ENCODE results near the gene WDTC1. TPM values are rescaled to one million over a fixed set of nuclear protein-coding genes. Genes with fewer than 3 reads are reported as not detected.
"Not testable (repeated sequence)": the region's sequence is repeated elsewhere in the genome, so short reads cannot be mapped to it uniquely, and the experiment has no call there.

Gene WDTC1
- total and polyA plus RNA-seq, 2 donors (not counting 1 experiment from before 2014, with no cell fraction given): 32.5 to 69.1 TPM

DNA sequence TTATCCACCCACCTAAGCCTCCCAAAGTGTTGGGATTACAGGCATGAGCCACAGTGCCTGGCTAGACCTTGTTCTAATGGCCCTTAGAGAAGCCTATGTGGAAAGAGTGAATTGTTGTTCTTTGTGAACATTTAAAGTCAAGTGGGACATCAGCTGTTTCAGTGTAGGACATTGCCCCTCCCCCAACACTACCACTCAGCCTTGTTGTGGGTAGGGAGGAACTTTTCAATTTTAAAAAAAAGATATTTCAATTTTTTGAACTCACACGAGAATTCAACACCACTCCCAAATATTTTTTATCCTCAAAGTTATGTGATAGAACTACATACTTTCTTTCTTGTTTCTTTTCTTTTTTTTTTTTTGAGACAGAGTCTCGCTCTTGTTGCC is 50.8 kb downstream of the WDTC1 start:
- no peak for ATAC-seq (ENCODE audit: low read depth)
- CTCF ChIA-PET: interaction anchor here (0.6 to 9.5 kb wide), 15 partner anchors 10 to 525 kb away, joined by 3 to 343 read pairs (median 4); no protein-coding TSS in a partner anchor
- no peak for DNase-seq
- no peaks in the 10 kb centered on the region for H3K9me3 Mint-ChIP-seq (ENCODE audit: insufficient read depth)
- H3K4me1 Mint-ChIP-seq: peaks cover 12% of the 10 kb centered on the region
- peaks cover 5 to 33% of the 10 kb centered on the region in 2 experiments for H3K36me3 ChIP-seq (replicated peaks in 1 of 2; ENCODE audit: control extremely low read depth in 1 of 2, control insufficient read depth in 1 of 2, extremely low read depth in 1 of 2, insufficient read depth in 2 of 2, low read length in 1 of 2)
- H3K4me2 ChIP-seq (replicated peaks; ENCODE audit: low read depth, low read length, poor library complexity, severe bottlenecking): no peak overlapping the region
- peaks cover 0 to 9% of the 10 kb centered on the region in 2 donors for H3K4me1 ChIP-seq (ENCODE audit: control insufficient read depth in 2 of 2, insufficient read depth in 2 of 2, low read length in 2 of 2)
- no peak overlapping the region for H3K9ac ChIP-seq (ENCODE audit: low read length)
- no peaks in the 10 kb centered on the region for H4K20me1 ChIP-seq (ENCODE audit: control insufficient read depth, insufficient read depth, low read length, poor library complexity, severe bottlenecking)
- H3K4me3 ChIP-seq (ENCODE audit: control extremely low read depth in 1 of 5, extremely low read depth in 1 of 5, insufficient read depth in 1 of 5, low read depth in 2 of 5, low read length in 4 of 5): no peak overlapping the region
- POLR2A ChIA-PET: interaction anchor here (0.7 to 1.9 kb wide), 3 partner anchors 163 to 862 kb away, joined by 4 to 9 read pairs (median 5); no protein-coding TSS in a partner anchor
- H3K27me3 ChIP-seq (replicated peaks in 1 of 4; ENCODE audit: control extremely low read depth in 1 of 4, control insufficient read depth in 3 of 4, insufficient read depth in 4 of 4, low read length in 3 of 4): no peaks in the 10 kb centered on the region
- intact Hi-C loops (cut with micrococcal nuclease): loop anchor here (2.0 kb wide), 1 partner anchor 50 kb away; the partner anchor contains the start of gene WDTC1
- no peaks in the 10 kb centered on the region for H3K9me3 ChIP-seq (ENCODE audit: control extremely low read depth in 1 of 3, control insufficient read depth in 2 of 3, insufficient read depth in 1 of 3, low read length in 2 of 3)
- no peak overlapping the region for H3K27ac Mint-ChIP-seq
- no peak overlapping the region for H2AFZ ChIP-seq (ENCODE audit: insufficient read depth, low read depth, low read length, poor library complexity, severe bottlenecking)
- no peaks in the 10 kb centered on the region for H3K27me3 Mint-ChIP-seq
- no peak for TF ChIP-seq CTCF (IDR thresholded peaks at IDR 0.05)
- TF ChIP-seq EZH2 (IDR thresholded peaks at IDR 0.05; ENCODE audit: borderline replicate concordance, insufficient read depth, low read depth, low read length, poor library complexity, severe bottlenecking): no peak
- no peak overlapping the region for H3K27ac ChIP-seq (ENCODE audit: low read length in 2 of 2)
- no peak overlapping the region for H3K4me3 Mint-ChIP-seq
- H3K79me2 ChIP-seq (ENCODE audit: control insufficient read depth, insufficient read depth, low read length): peaks cover 6% of the 10 kb centered on the region
- WGBS (ENCODE audit: insufficient coverage): no CpG with 5 or more reads among the region's 2 CpGs

DNA sequence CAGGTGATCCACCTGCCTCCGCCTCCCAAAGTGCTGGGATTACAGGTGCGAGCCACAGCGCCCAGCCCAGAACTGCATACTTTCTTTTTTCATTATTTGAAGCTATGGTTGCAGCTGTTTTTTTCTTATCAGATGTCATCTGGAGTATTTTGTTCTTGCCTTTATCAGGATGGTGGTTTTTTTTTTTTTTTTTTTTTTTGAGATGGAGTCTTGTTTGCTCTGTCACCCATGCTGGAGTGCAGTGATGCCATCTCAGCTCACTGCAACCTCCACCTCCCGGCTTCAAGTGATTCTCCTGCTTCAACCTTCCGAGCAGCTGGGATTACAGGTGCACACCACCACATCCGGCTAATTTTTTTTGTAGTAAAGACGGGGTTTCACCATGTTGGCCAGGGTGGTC is 51.4 kb downstream of the WDTC1 start:
- H2AFZ ChIP-seq (ENCODE audit: insufficient read depth, low read depth, low read length, poor library complexity, severe bottlenecking): not testable (repeated sequence)

GRCh38 chr1:27289125-27289524 is 54.7 kb downstream of the WDTC1 start:
- WGBS (ENCODE audit: insufficient coverage): 98% methylated on average over 13 of the region's 29 CpGs
- H3K4me1 Mint-ChIP-seq; H2AFZ ChIP-seq (ENCODE audit: insufficient read depth, low read depth, low read length, poor library complexity, severe bottlenecking); DNase-seq; H3K27me3 ChIP-seq (replicated peaks in 1 of 4; ENCODE audit: control extremely low read depth in 1 of 4, control insufficient read depth in 3 of 4, insufficient read depth in 4 of 4, low read length in 3 of 4); H3K9ac ChIP-seq (ENCODE audit: low read length); H3K27ac ChIP-seq (ENCODE audit: low read length in 2 of 2); H3K27ac Mint-ChIP-seq; H3K4me3 Mint-ChIP-seq; H3K9me3 Mint-ChIP-seq (ENCODE audit: insufficient read depth); intact Hi-C loops (cut with micrococcal nuclease); H3K9me3 ChIP-seq (ENCODE audit: control extremely low read depth in 1 of 3, control insufficient read depth in 2 of 3, insufficient read depth in 1 of 3, low read length in 2 of 3); CTCF ChIA-PET; POLR2A ChIA-PET; H3K27me3 Mint-ChIP-seq; H4K20me1 ChIP-seq (ENCODE audit: control insufficient read depth, insufficient read depth, low read length, poor library complexity, severe bottlenecking); H3K79me2 ChIP-seq (ENCODE audit: control insufficient read depth, insufficient read depth, low read length); H3K4me3 ChIP-seq (ENCODE audit: control extremely low read depth in 1 of 5, extremely low read depth in 1 of 5, insufficient read depth in 1 of 5, low read depth in 2 of 5, low read length in 4 of 5); H3K4me1 ChIP-seq (ENCODE audit: control insufficient read depth in 2 of 2, insufficient read depth in 2 of 2, low read length in 2 of 2); H3K4me2 ChIP-seq (replicated peaks; ENCODE audit: low read depth, low read length, poor library complexity, severe bottlenecking); ATAC-seq (ENCODE audit: low read depth): not testable (repeated sequence)
- peaks cover 9 to 51% of the 10 kb centered on the region in 2 experiments for H3K36me3 ChIP-seq (replicated peaks in 1 of 2; ENCODE audit: control extremely low read depth in 1 of 2, control insufficient read depth in 1 of 2, extremely low read depth in 1 of 2, insufficient read depth in 2 of 2, low read length in 1 of 2)

More for the DNA sequence above, 51.4 kb downstream of the WDTC1 start:
- not testable (repeated sequence) for DNase-seq; H3K4me2 ChIP-seq (replicated peaks; ENCODE audit: low read depth, low read length, poor library complexity, severe bottlenecking); H3K27me3 ChIP-seq (replicated peaks in 1 of 4; ENCODE audit: control extremely low read depth in 1 of 4, control insufficient read depth in 3 of 4, insufficient read depth in 4 of 4, low read length in 3 of 4); ATAC-seq (ENCODE audit: low read depth); H3K27ac ChIP-seq (ENCODE audit: low read length in 2 of 2); H3K4me3 Mint-ChIP-seq; H3K79me2 ChIP-seq (ENCODE audit: control insufficient read depth, insufficient read depth, low read length); H3K27me3 Mint-ChIP-seq; H4K20me1 ChIP-seq (ENCODE audit: control insufficient read depth, insufficient read depth, low read length, poor library complexity, severe bottlenecking); H3K9me3 Mint-ChIP-seq (ENCODE audit: insufficient read depth); H3K9me3 ChIP-seq (ENCODE audit: control extremely low read depth in 1 of 3, control insufficient read depth in 2 of 3, insufficient read depth in 1 of 3, low read length in 2 of 3); H3K4me3 ChIP-seq (ENCODE audit: control extremely low read depth in 1 of 5, extremely low read depth in 1 of 5, insufficient read depth in 1 of 5, low read depth in 2 of 5, low read length in 4 of 5); H3K9ac ChIP-seq (ENCODE audit: low read length); H3K27ac Mint-ChIP-seq; H3K4me1 ChIP-seq (ENCODE audit: control insufficient read depth in 2 of 2, insufficient read depth in 2 of 2, low read length in 2 of 2)
- peaks cover 8 to 38% of the 10 kb centered on the region in 2 experiments for H3K36me3 ChIP-seq (replicated peaks in 1 of 2; ENCODE audit: control extremely low read depth in 1 of 2, control insufficient read depth in 1 of 2, extremely low read depth in 1 of 2, insufficient read depth in 2 of 2, low read length in 1 of 2)
- 100% methylated on average over 4 of the region's 7 CpGs for WGBS (ENCODE audit: insufficient coverage)
- ChIA-PET POLR2A (interaction anchor here (0.7 kb wide), 2 partner anchors 183 to 863 kb away, joined by 9 to 13 read pairs; no protein-coding TSS in a partner anchor), CTCF (interaction anchor here (0.5 to 9.5 kb wide), 16 partner anchors 9 to 525 kb away, joined by 3 to 343 read pairs (median 4); no protein-coding TSS in a partner anchor)
- intact Hi-C loops (cut with micrococcal nuclease): loop anchor here (2.0 kb wide), 1 partner anchor 51 kb away; the partner anchor contains the start of gene WDTC1
- H3K4me1 Mint-ChIP-seq: peaks cover 12% of the 10 kb centered on the region

Measured in B cell (primary cell).